Mesenchymal stem cell (in vitro differentiated cells and primary cell): ENCODE measurements around the gene BTF3.

ENCODE experiments used
- DNase-seq: peaks from one replicate; pipeline ENCODE4 v3.0.0-alpha.2; 2013
- H2AFZ ChIP-seq: one replicate; pipeline ENCODE4 v1.6.1; 2013; ENCODE audit warnings: low read depth, mild to moderate bottlenecking, control low read depth, inconsistent platforms, low read length, moderate library complexity
- H2AK5ac ChIP-seq: 2 replicates; pipeline ENCODE4 v1.6.1; 2013; ENCODE audit warnings: low read length, moderate library complexity, mild to moderate bottlenecking, inconsistent platforms; ENCODE audit not compliant: severe bottlenecking
- H2BK120ac ChIP-seq: one replicate; pipeline ENCODE4 v1.6.1; 2013; ENCODE audit warnings: low read depth, mild to moderate bottlenecking, inconsistent platforms, low read length, moderate library complexity
- H2BK12ac ChIP-seq, 2 experiments: one replicate each; pipeline ENCODE4 v1.6.1; 2013; ENCODE audit warnings: inconsistent platforms in 2 of 2, low read length in 2 of 2, mild to moderate bottlenecking in 2 of 2, moderate library complexity in 2 of 2, control low read depth in 1 of 2
- H2BK15ac ChIP-seq: one replicate; pipeline ENCODE4 v1.6.1; 2013; ENCODE audit warnings: mild to moderate bottlenecking, low read depth, inconsistent platforms; ENCODE audit not compliant: poor library complexity, severe bottlenecking
- H2BK5ac ChIP-seq: 2 replicates; pipeline ENCODE4 v1.6.1; 2013; ENCODE audit warnings: low read depth, mild to moderate bottlenecking, low read length, control low read depth, inconsistent platforms; ENCODE audit not compliant: poor library complexity, severe bottlenecking
- H3K14ac ChIP-seq, 2 experiments: one replicate each; pipeline ENCODE4 v1.6.1; 2013; ENCODE audit warnings: inconsistent platforms in 2 of 2, low read length in 2 of 2, control low read depth in 1 of 2, mild to moderate bottlenecking in 1 of 2, moderate library complexity in 1 of 2
- H3K18ac ChIP-seq, 2 experiments: one replicate each; pipeline ENCODE4 v1.6.1; 2013; ENCODE audit warnings: inconsistent platforms in 2 of 2, low read length in 2 of 2, control low read depth in 1 of 2, low read depth in 1 of 2, mild to moderate bottlenecking in 1 of 2
- H3K23ac ChIP-seq, 2 experiments: one replicate each; pipeline ENCODE4 v1.6.1; 2013; ENCODE audit warnings: inconsistent platforms in 2 of 2, low read length in 2 of 2, mild to moderate bottlenecking in 2 of 2, moderate library complexity in 2 of 2, control low read depth in 1 of 2
- H3K27ac ChIP-seq: 2 replicates; pipeline ENCODE4 v1.5.1; 2013; ENCODE audit warnings: mild to moderate bottlenecking, moderate library complexity, low read length, control low read depth, inconsistent platforms; ENCODE audit not compliant: poor library complexity, severe bottlenecking
- H3K27me3 ChIP-seq, 2 experiments: 2 replicates each; pipeline versions ENCODE4 v1.6.1 to v1.7.0; 2013; ENCODE audit warnings: low read length in 2 of 2, mild to moderate bottlenecking in 2 of 2, moderate library complexity in 2 of 2, control low read depth in 1 of 2, inconsistent platforms in 1 of 2; ENCODE audit not compliant: control insufficient read depth in 1 of 2, insufficient read depth in 1 of 2
- H3K36me3 ChIP-seq, 2 experiments: 2 replicates each; pipeline versions ENCODE4 v1.6.1 to v1.7.0; 2013; ENCODE audit warnings: low read length in 2 of 2, control low read depth in 1 of 2, inconsistent platforms in 1 of 2, low read depth in 1 of 2, mild to moderate bottlenecking in 1 of 2; ENCODE audit not compliant: insufficient read depth in 2 of 2, control insufficient read depth in 1 of 2
- H3K4ac ChIP-seq, 2 experiments: one replicate each; pipeline ENCODE4 v1.6.1; 2013; ENCODE audit warnings: inconsistent platforms in 2 of 2, low read length in 2 of 2, mild to moderate bottlenecking in 2 of 2, moderate library complexity in 2 of 2, control low read depth in 1 of 2, low read depth in 1 of 2
- H3K4me1 ChIP-seq: 2 replicates; pipeline ENCODE4 v1.6.1; 2013; ENCODE audit warnings: low read depth, low read length, control low read depth; ENCODE audit not compliant: control insufficient read depth, insufficient read depth
- H3K4me2 ChIP-seq: 2 replicates; pipeline ENCODE4 v1.6.1; 2013; ENCODE audit warnings: low read length, mild to moderate bottlenecking, inconsistent platforms; ENCODE audit not compliant: poor library complexity, severe bottlenecking
- H3K4me3 ChIP-seq, 2 experiments: 2 replicates each; pipeline versions ENCODE4 v1.5.1 to v1.7.0; 2013; ENCODE audit warnings: low read length in 2 of 2, mild to moderate bottlenecking in 2 of 2, control low read depth in 1 of 2, low read depth in 1 of 2; ENCODE audit not compliant: insufficient read depth in 1 of 2
- H3K79me1 ChIP-seq: replicated peaks from 2 replicates; pipeline ENCODE4 v1.6.1; 2013; ENCODE audit warnings: mild to moderate bottlenecking, control low read depth, low read length, inconsistent platforms; ENCODE audit not compliant: poor library complexity, severe bottlenecking
- H3K9ac ChIP-seq: 2 replicates; pipeline ENCODE4 v1.7.0; 2013; ENCODE audit warnings: mild to moderate bottlenecking, low read length, moderate library complexity
- H3K9me3 ChIP-seq: 2 replicates; pipeline ENCODE4 v1.7.0; 2013; ENCODE audit warnings: mild to moderate bottlenecking, low read length; ENCODE audit not compliant: control insufficient read depth
- H4K8ac ChIP-seq: one replicate; pipeline ENCODE4 v1.6.1; 2013; ENCODE audit warnings: inconsistent platforms, mild to moderate bottlenecking, low read length, moderate library complexity
- H4K91ac ChIP-seq: one replicate; pipeline ENCODE4 v1.6.1; 2013; ENCODE audit warnings: mild to moderate bottlenecking, low read length, inconsistent platforms
- WGBS: methylation state at CpG from one replicate; pipeline ENCODE4 v1.1.7; 2013; ENCODE audit warnings: mixed read lengths; 5-methylcytosine and 5-hydroxymethylcytosine counted together

BTF3 gene

GRCh38 chr5:73450672-73451223 lies 47.5 kb upstream of the BTF3 start:
- Histone ChIP-seq H2BK15ac (no peak overlapping the region), H3K4ac (no peak overlapping the region), H4K91ac (no peak overlapping the region), H3K9me3 (no peaks in the 10 kb centered on the region), H3K14ac (no peak overlapping the region), H3K4me1 (peaks cover 9% of the 10 kb centered on the region), H3K27me3 (peaks cover 34 to 70% of the 10 kb centered on the region in 2 experiments), H3K9ac (no peak overlapping the region), H3K79me1 (peaks cover 2% of the 10 kb centered on the region), H3K4me2 (peak overlapping the region; percentile 97), H2AFZ (no peak overlapping the region), H3K27ac (no peak overlapping the region), H2BK120ac (no peak overlapping the region), H3K23ac (no peak overlapping the region), H3K4me3 (peak overlapping the region; percentile 47 to 59), H3K36me3 (no peaks in the 10 kb centered on the region), H4K8ac (no peak overlapping the region), H2BK12ac (no peak overlapping the region), H2AK5ac (no peak overlapping the region), H2BK5ac (no peak overlapping the region), H3K18ac (no peak overlapping the region)
- DNase-seq: peak; percentile 50
- under 1% methylated on average over 26 of the region's 27 CpGs for WGBS

DNA sequence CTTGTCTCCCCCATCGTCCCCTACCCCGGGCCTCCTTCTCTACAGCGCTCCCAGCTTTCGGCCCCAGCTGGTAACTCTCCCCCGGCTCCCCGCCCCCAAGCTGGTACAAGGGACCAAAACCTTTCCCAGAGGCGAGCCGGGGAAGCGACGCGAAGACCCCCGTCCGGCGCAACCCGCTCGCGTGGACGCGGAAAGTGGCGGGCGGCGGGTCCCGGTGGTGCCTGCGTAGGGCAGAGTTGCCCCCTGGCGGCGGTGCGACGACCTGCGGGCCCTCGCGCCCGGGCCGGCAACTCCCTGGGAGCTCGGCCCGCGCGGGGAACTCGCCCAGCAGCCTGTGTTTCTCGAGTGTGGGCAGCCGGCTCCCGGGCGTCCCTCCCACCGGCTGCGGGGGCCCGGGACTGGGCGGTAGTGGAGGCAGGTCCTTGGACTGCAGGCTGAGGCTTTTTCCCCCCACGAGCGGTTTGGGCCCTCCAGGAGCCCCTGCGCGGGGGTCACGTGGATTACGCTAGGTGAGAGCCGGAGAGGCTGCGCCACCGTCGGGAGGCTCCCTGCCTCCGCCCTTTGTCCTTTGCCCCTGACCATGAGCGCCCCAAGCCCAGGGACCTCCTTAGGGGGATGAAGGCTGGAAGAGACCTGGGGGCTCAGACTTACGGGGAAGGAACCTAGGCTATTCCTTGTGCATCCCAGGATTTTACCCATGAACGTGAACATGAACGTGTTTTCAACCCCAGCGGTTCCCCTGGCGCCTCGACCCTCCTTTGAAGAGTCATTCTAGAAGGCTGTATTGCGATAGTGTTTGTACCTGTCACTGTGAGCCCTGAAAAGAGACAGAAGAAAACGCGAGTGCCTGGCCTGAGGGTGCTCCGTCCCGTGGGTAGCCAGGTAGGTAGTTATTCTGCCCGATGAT lies 46.8 kb upstream of the BTF3 start:
- no peaks in the 10 kb centered on the region for H3K9me3 ChIP-seq

DNA sequence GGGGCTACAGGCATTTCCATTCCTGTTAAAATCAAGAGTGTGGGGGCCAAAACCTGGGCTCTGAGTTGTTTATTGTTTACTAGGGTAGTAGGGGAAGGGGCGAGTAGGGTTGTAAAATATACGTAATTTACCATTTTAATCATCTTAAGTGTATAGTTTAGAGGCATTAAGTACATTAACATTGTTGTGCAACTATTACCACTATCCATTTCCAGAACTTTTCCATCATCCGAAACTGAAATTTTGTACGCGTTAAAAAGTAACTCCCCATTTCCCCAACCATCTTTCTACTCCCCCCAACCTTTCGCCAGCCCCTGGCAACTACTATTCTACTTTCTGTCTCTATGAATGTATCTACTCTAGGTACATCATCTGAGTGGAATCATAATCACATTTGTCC lies 46.0 kb upstream of the BTF3 start:
- 97% methylated on average over 4 of the region's 6 CpGs for WGBS
- no peak overlapping the region for H3K23ac ChIP-seq
- H3K14ac ChIP-seq: no peak overlapping the region
- H3K9ac ChIP-seq: no peak overlapping the region
- H3K18ac ChIP-seq: no peak overlapping the region
- H4K8ac ChIP-seq: no peak overlapping the region
- no peak overlapping the region for H2AK5ac ChIP-seq
- no peak overlapping the region for H4K91ac ChIP-seq
- no peaks in the 10 kb centered on the region for H3K36me3 ChIP-seq
- no peak overlapping the region for H2BK15ac ChIP-seq
- DNase-seq: no peak
- H3K27me3 ChIP-seq: peaks cover 34 to 59% of the 10 kb centered on the region in 2 experiments
- no peak overlapping the region for H3K4ac ChIP-seq
- no peak overlapping the region for H2BK12ac ChIP-seq
- H3K4me2 ChIP-seq: no peak overlapping the region
- H3K9me3 ChIP-seq: no peaks in the 10 kb centered on the region
- H2BK5ac ChIP-seq: no peak overlapping the region
- no peak overlapping the region for H3K4me3 ChIP-seq
- peaks cover 9% of the 10 kb centered on the region for H3K4me1 ChIP-seq
- H3K27ac ChIP-seq: no peak overlapping the region
- peaks cover 2% of the 10 kb centered on the region for H3K79me1 ChIP-seq
- no peak overlapping the region for H2AFZ ChIP-seq
- H2BK120ac ChIP-seq: no peak overlapping the region

More for the DNA sequence above, 46.8 kb upstream of the BTF3 start:
- Histone ChIP-seq H3K36me3 (no peaks in the 10 kb centered on the region), H3K18ac (peak overlapping the region in 1 of 2 experiments; percentile 49), H4K91ac (no peak overlapping the region), H3K4me1 (peaks cover 9% of the 10 kb centered on the region), H2BK5ac (no peak overlapping the region), H3K23ac (peak overlapping the region in 1 of 2 experiments; percentile 59), H2BK120ac (no peak overlapping the region), H3K9ac (peak overlapping the region; percentile 26), H2AK5ac (no peak overlapping the region), H2BK12ac (no peak overlapping the region), H3K79me1 (peaks cover 2% of the 10 kb centered on the region), H3K27ac (no peak overlapping the region), H4K8ac (no peak overlapping the region), H3K4me3 (peak overlapping the region; percentile 47 to 59), H3K4me2 (peak overlapping the region; percentile 97), H3K4ac (no peak overlapping the region), H2AFZ (peak overlapping the region; percentile 15), H2BK15ac (no peak overlapping the region), H3K14ac (peak overlapping the region in 1 of 2 experiments; percentile 48), H3K27me3 (peaks cover 34 to 63% of the 10 kb centered on the region in 2 experiments)
- WGBS: 2% methylated on average over 70 of the region's 70 CpGs
- peak; percentile 46 for DNase-seq

DNA sequence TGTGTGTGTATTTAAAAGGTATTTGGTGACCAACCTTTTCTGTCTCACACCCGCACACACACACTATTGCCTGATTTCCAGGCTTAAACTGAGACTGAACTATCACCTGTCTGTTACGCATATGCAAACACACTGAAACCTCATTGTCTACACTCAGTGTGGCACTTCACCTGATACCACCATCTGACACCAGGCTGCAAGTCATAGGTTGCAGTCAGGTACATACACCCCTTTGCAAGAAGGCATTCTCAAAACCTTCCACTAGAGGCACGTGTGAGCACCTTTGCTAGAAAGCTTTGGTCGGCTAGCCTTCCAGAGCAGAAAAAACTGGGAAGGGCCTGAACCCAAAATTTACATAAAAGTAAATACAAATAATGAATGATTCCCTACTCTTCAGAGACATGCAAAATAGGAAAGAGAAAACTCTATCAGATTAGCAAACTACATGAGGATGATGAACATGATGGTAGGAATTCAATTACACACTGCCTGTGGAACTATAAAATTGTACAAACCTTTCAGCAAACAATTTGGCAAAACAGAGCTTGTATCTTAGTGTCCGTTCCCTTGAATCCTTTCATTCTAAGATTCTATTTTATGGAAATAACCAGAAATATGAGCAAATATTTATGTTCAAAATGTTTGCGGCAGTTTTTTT lies 43.7 kb upstream of the BTF3 start:
- H2BK120ac ChIP-seq: no peak overlapping the region
- H3K23ac ChIP-seq: no peak overlapping the region
- no peak overlapping the region for H3K18ac ChIP-seq
- H3K4me2 ChIP-seq: no peak overlapping the region
- peaks cover 6% of the 10 kb centered on the region for H3K4me1 ChIP-seq
- H3K36me3 ChIP-seq: no peaks in the 10 kb centered on the region
- no peak overlapping the region for H3K14ac ChIP-seq
- H2AFZ ChIP-seq: no peak overlapping the region
- H2AK5ac ChIP-seq: no peak overlapping the region
- H3K9me3 ChIP-seq: no peaks in the 10 kb centered on the region
- DNase-seq: peak; percentile 67
- H3K4me3 ChIP-seq: no peak overlapping the region
- WGBS: 66% methylated on average over 2 of the region's 6 CpGs
- H2BK12ac ChIP-seq: no peak overlapping the region
- no peak overlapping the region for H2BK15ac ChIP-seq
- H3K4ac ChIP-seq: no peak overlapping the region
- H4K8ac ChIP-seq: no peak overlapping the region
- no peak overlapping the region for H4K91ac ChIP-seq
- no peak overlapping the region for H3K9ac ChIP-seq
- no peak overlapping the region for H3K27ac ChIP-seq
- peaks cover 34 to 52% of the 10 kb centered on the region in 2 experiments for H3K27me3 ChIP-seq
- no peaks in the 10 kb centered on the region for H3K79me1 ChIP-seq
- H2BK5ac ChIP-seq: no peak overlapping the region
